Epithelial cell of alveolus of lung (primary cell): ENCODE results near the gene HSD17B11. TPM values are rescaled to one million over a fixed set of nuclear protein-coding genes. Genes with fewer than 3 reads are reported as not detected.

Experiments
- total RNA-seq: library from RNA; depleted of rRNA; stranded (reverse); fragments of >200 nt; gene quantifications from 2 replicates; pipeline ENCODE4 v1.2.1, GENCODE V29; 2015

HSD17B11 gene, protein sequence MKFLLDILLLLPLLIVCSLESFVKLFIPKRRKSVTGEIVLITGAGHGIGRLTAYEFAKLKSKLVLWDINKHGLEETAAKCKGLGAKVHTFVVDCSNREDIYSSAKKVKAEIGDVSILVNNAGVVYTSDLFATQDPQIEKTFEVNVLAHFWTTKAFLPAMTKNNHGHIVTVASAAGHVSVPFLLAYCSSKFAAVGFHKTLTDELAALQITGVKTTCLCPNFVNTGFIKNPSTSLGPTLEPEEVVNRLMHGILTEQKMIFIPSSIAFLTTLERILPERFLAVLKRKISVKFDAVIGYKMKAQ
- 36.8 and 75.4 TPM in 2 replicates for total RNA-seq

DNA sequence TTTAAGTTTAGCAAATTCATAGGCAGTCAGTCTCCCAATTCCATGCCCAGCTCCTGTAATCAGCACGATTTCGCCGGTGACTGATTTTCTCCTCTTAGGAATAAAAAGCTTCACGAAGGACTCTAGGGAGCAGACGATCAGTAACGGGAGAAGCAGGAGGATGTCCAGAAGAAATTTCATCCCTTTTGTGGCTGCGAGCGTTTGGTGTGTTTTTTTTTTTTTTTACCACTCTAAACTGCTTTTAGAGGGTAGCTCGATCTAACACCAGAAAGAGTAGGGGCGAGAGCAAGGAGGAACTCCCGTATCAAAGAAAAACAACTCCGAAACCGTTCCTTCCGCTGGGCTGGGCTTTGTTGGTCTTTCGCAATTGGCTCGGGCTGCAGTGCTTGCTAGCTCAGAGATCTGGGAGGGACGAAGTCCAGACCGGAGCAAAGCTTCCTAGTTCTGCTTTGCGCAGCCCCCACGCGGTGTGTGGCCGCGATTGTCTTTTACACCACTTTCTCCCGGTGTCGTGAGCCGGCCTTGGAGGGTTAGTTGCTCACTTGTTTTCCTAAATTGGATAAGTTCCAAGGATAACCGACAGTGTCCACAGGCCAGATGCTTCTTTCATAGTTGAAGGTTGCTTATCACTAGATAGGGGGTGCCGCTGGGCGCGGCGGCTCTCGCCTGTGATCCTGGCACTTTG lies at the start of gene HSD17B11:
HSD17B11 (minus strand) TSS at position 298 of the 685 bp plus-strand sequence; CDS start at position 180, 118 bp downstream.

DNA sequence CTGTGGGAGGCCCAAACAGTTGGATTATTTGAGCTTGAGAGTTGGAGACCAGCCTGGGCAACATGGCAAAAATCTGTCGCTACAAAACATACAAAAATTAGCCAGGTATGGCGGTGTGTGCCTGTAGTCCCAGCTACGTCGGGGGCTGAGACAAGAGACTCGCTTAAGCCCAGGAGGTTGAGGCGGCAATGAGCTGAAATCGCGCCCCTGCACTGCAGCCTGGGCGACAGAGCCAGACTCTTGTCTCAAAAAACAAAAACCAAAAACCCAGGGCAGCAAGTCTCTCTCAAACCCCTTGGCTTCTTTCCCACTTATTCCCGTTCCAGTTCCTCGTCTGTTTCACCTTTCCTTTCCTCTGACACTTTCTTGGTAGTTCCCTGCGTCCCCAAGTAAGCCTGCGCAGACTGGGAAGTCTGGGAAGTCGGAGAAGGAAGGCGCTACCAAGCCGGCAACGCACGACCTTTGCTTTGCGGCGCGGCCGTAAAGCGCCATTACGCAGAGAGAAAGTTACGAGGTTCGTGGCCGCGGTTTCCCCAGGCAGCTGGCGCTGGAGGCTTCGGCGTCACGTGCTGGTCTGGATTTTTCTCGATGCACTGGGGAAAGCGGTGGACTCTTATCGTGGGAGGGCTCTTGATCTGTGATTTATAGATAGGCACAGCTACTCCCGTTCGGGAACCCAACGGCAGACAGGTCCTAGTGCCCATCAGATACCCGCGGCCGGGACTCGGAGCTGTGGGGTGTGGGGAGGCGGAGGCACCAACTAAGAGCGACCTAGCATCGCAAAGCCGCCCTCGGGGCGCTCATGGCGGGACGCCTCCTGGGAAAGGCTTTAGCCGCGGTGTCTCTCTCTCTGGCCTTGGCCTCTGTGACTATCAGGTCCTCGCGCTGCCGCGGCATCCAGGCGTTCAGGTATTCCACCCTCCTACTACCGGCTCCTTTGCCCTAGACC lies 31.4 kb upstream of the HSD17B11 start, which contains the start of gene NUDT9:
NUDT9 (plus strand) TSS at position 470 of the 949 bp plus-strand sequence; CDS start at position 803, 333 bp downstream.

DNA sequence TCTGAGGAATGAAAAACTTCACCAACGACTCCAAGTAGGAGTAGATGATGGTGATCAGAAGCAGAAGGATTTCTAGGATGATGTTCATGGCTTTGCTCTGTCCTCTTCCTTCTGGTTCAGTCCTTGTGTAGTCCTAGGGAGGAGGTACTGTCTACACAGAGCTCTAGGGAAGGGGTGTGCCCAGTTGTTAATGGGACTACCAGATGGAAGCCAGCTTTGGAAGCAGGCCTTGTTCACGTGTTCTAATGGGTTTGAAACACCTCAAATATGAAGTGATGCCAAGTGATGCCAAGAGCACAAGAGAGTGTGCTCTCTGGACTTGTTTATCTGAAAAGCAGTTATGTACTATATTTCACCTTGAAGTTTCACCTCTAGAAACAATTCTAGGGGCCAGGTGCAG lies 68.2 kb downstream of the HSD17B11 start, which contains the start of gene HSD17B13:
HSD17B13 (minus strand) TSS at position 129 of the 400 bp plus-strand sequence; CDS start at position 88, 41 bp downstream.

Other genes starting within 250 kb of the HSD17B11 start
- 4.4 and 12.5 TPM in 2 replicates for gene KLHL8, start 170.6 kb downstream of the HSD17B11 start, total RNA-seq
- 0.24 TPM in 1 of 2 replicates, not detected in the other for gene HSD17B13, start 68.3 kb downstream of the HSD17B11 start, total RNA-seq
- gene NUDT9, start 31.4 kb upstream of the HSD17B11 start, total RNA-seq: 15.1 and 17.5 TPM in 2 replicates
- under 0.01 and 1.0 TPM in 2 replicates for gene SPARCL1, start 138.2 kb upstream of the HSD17B11 start, total RNA-seq
- not detected in 2 replicates for gene DSPP, start 217.3 kb upstream of the HSD17B11 start, total RNA-seq